ENCODE data around the gene PDE3A. TPM values are rescaled to one million over a fixed set of nuclear protein-coding genes. Genes with fewer than 3 reads are reported as not detected.

The PDE3A gene
- total and polyA plus RNA-seq, 10 of the 15 experiments (the other 5 are each of a cell fraction or from before 2014, with no cell fraction given): 0.01 to 2.6 (median 1.5) TPM

GRCh38 chr12:20450591-20451180 lies 82.3 kb downstream of the PDE3A start:
- ChIA-PET SMC1A (ENCODE audit: uncharacterized antibody, unreplicated experiment) (no interaction called here), POLR2A (no interaction called here), CTCF (no interaction called here), RAD21 (ENCODE audit: unreplicated experiment) (no interaction called here)
- H3K27ac ChIP-seq (ENCODE audit: control insufficient read depth, insufficient read depth): no peak overlapping the region
- intact Hi-C loops (cut with micrococcal nuclease; ENCODE audit: unreplicated experiment): no loop called here
- no peak overlapping the region for H3K4me3 ChIP-seq
- H3K9me3 ChIP-seq (replicated peaks; ENCODE audit: control insufficient read depth, insufficient read depth, low read length): no peaks in the 10 kb centered on the region
- DNase-seq (ENCODE audit: low read depth, low spot score): no peak
- ATAC-seq: no peak
- no peak overlapping the region for H3K4me2 ChIP-seq (ENCODE audit: control insufficient read depth, insufficient read depth)
- no peak for FAIRE-seq
- TF ChIP-seq, protein P1, sequence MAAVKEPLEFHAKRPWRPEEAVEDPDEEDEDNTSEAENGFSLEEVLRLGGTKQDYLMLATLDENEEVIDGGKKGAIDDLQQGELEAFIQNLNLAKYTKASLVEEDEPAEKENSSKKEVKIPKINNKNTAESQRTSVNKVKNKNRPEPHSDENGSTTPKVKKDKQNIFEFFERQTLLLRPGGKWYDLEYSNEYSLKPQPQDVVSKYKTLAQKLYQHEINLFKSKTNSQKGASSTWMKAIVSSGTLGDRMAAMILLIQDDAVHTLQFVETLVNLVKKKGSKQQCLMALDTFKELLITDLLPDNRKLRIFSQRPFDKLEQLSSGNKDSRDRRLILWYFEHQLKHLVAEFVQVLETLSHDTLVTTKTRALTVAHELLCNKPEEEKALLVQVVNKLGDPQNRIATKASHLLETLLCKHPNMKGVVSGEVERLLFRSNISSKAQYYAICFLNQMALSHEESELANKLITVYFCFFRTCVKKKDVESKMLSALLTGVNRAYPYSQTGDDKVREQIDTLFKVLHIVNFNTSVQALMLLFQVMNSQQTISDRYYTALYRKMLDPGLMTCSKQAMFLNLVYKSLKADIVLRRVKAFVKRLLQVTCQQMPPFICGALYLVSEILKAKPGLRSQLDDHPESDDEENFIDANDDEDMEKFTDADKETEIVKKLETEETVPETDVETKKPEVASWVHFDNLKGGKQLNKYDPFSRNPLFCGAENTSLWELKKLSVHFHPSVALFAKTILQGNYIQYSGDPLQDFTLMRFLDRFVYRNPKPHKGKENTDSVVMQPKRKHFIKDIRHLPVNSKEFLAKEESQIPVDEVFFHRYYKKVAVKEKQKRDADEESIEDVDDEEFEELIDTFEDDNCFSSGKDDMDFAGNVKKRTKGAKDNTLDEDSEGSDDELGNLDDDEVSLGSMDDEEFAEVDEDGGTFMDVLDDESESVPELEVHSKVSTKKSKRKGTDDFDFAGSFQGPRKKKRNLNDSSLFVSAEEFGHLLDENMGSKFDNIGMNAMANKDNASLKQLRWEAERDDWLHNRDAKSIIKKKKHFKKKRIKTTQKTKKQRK (IDR thresholded peaks at IDR 0.05; ENCODE audit: low read depth, low read length): no peak
- TF ChIP-seq JUNB (IDR thresholded peaks at IDR 0.05) (no peak), BCL3 (IDR thresholded peaks at IDR 0.05; ENCODE audit: borderline replicate concordance, insufficient read depth, low read depth, low read length, poor library complexity, severe bottlenecking) (no peak), ZNF274 (IDR thresholded peaks at IDR 0.05; ENCODE audit: insufficient read depth, insufficient read length) (no peak), DPF2 (IDR thresholded peaks at IDR 0.05) (no peak), BACH1 (IDR thresholded peaks at IDR 0.05; ENCODE audit: borderline replicate concordance) (no peak), KLF5 (IDR thresholded peaks at IDR 0.05; ENCODE audit: partially characterized antibody) (no peak), ZZZ3 (IDR thresholded peaks at IDR 0.05; ENCODE audit: control insufficient read depth, insufficient read length, low read depth) (no peak)
- H3K36me3 ChIP-seq (ENCODE audit: control insufficient read depth in 2 of 2, insufficient read depth in 2 of 2, low read length in 1 of 2): no peaks in the 10 kb centered on the region
- no peaks in the 10 kb centered on the region for H4K20me1 ChIP-seq (ENCODE audit: control insufficient read depth, insufficient read depth)
- WGBS (ENCODE audit: insufficient coverage, insufficient replicate concordance, low lambda C conversion rate, missing lambda C conversion rate): 2% methylated on average over 2 of the region's 2 CpGs
- no peak overlapping the region for H3K9ac ChIP-seq (ENCODE audit: control insufficient read depth, insufficient read depth, low read length)
- in situ Hi-C loops (cut with MboI): no loop called here
- H3K27me3 ChIP-seq (replicated peaks in 1 of 2; ENCODE audit: control insufficient read depth in 2 of 2, insufficient read depth in 2 of 2, low read length in 1 of 2): no peaks in the 10 kb centered on the region; a peak in 1 of 4 replicates
- no TSS peak for BruUV-seq (replicated peaks)
- H3K79me2 ChIP-seq (ENCODE audit: control insufficient read depth, insufficient read depth, low read length): no peaks in the 10 kb centered on the region
- no peaks in the 10 kb centered on the region for H3K4me1 ChIP-seq (ENCODE audit: control insufficient read depth, insufficient read depth, low read length)
- H2AFZ ChIP-seq (ENCODE audit: control insufficient read depth, low read depth, low read length): no peak overlapping the region
